ENCODE measurements around the gene XRN2. TPM values are rescaled to one million over a fixed set of nuclear protein-coding genes. Genes with fewer than 3 reads are reported as not detected.

XRN2 gene
- total RNA-seq, 4 donors from 2014 or later, result 25.2 to 61.2 (median 47.1) TPM

DNA sequence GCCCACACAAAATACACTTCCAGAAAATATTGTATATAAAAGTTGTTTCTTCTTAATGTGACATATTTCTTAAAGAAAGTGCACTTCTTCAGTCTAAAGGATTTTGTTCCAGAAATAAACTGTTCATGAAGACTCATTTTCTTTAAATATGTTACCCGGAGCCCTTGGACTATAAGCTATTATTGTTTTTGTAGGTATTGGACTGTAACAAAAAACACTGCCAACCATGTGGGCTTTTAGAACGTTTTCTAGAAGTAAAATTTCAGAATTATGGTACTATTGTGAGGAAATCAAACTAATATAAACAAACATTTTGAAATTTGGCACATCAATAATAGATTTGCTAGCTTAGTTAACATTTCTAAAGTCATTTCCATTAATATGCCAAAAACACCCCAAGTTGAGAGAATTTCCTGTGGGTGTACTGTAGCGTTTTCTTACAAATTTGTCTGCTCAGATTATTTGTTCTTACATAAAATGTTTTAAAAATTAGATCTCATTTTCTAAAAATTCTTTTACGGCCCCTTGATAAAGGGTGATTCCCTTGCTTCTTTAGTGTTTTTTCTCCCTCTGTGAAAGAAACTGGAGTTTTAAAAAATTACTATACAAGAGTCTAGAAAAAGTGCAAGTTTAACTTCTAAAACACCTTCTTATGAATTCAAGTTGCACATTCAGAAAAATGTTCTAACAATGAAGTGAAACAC is 90.8 kb downstream of the XRN2 start:
- intact Hi-C loops (cut with DNase I), result no loop called here
- 45 to 51% methylated on average over 4 of the region's 4 CpGs for WGBS, 2 donors

DNA sequence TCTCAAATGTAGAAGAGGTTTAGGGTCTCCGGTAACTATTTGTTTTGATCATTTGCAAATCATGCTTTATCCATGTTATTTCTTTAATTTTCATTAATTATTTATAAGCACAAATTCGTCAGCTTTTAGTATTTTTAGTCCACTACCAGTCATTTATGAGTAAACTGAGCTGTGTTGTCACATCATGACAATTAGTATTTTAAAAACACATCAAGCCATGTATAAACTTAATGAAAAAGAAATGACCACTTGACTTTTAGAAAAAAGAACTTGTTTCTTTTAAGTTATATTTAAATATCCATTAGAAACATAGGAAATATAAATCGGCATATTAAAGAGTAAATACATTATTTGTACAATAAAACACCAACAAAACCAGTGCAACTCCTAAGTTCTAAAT is 91.4 kb downstream of the XRN2 start:
- peaks cover 23 to 89% (median 33%) of the 10 kb centered on the region in 4 donors for H3K27me3 ChIP-seq
- H3K4me1 ChIP-seq, result peaks cover 0 to 30% (median 13%) of the 10 kb centered on the region in 3 donors

More for the DNA sequence above, 90.8 kb downstream of the XRN2 start:
- Histone ChIP-seq H3K27ac (no peak overlapping the region), H3K9me3 (no peaks in the 10 kb centered on the region), H3K4me1 (peaks cover 0 to 30% (median 13%) of the 10 kb centered on the region in 3 donors), H3K27me3 (peaks cover 23 to 83% (median 32%) of the 10 kb centered on the region in 4 donors), H3K4me3 (no peak overlapping the region), H3K36me3 (peaks cover 0 to 23% (median 0%) of the 10 kb centered on the region in 3 donors)
- TF ChIP-seq, protein P1, sequence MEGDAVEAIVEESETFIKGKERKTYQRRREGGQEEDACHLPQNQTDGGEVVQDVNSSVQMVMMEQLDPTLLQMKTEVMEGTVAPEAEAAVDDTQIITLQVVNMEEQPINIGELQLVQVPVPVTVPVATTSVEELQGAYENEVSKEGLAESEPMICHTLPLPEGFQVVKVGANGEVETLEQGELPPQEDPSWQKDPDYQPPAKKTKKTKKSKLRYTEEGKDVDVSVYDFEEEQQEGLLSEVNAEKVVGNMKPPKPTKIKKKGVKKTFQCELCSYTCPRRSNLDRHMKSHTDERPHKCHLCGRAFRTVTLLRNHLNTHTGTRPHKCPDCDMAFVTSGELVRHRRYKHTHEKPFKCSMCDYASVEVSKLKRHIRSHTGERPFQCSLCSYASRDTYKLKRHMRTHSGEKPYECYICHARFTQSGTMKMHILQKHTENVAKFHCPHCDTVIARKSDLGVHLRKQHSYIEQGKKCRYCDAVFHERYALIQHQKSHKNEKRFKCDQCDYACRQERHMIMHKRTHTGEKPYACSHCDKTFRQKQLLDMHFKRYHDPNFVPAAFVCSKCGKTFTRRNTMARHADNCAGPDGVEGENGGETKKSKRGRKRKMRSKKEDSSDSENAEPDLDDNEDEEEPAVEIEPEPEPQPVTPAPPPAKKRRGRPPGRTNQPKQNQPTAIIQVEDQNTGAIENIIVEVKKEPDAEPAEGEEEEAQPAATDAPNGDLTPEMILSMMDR (IDR thresholded peaks at IDR 0.05), result no peak
- no peak for TF ChIP-seq POLR2A (IDR thresholded peaks at IDR 0.05)
- DNase-seq, result no peak

GRCh38 chr20:21395051-21395665 is 92.0 kb downstream of the XRN2 start:
- no peak for DNase-seq
- intact Hi-C loops (cut with DNase I), result no loop called here
- Histone ChIP-seq H3K27me3 (peaks cover 23 to 95% (median 38%) of the 10 kb centered on the region in 4 donors), H3K27ac (no peak overlapping the region), H3K9me3 (no peaks in the 10 kb centered on the region), H3K4me3 (no peak overlapping the region), H3K4me1 (peaks cover 0 to 30% (median 13%) of the 10 kb centered on the region in 3 donors), H3K36me3 (peaks cover 0 to 14% (median 0%) of the 10 kb centered on the region in 3 donors)
- 20 to 30% methylated on average over 6 of the region's 6 CpGs for WGBS, 2 donors
- TF ChIP-seq POLR2A (IDR thresholded peaks at IDR 0.05), result no peak
- TF ChIP-seq, protein P1 (IDR thresholded peaks at IDR 0.05), result no peak

More for the DNA sequence above, 91.4 kb downstream of the XRN2 start:
- 26 to 35% methylated on average over 3 of the region's 3 CpGs for WGBS, 2 donors
- Histone ChIP-seq H3K36me3 (peaks cover 0 to 17% (median 0%) of the 10 kb centered on the region in 3 donors), H3K4me3 (no peak overlapping the region), H3K9me3 (no peaks in the 10 kb centered on the region), H3K27ac (no peak overlapping the region)
- TF ChIP-seq POLR2A (IDR thresholded peaks at IDR 0.05), result no peak
- TF ChIP-seq, protein P1 (IDR thresholded peaks at IDR 0.05), result no peak
- intact Hi-C loops (cut with DNase I), result no loop called here
- no peak for DNase-seq

DNA sequence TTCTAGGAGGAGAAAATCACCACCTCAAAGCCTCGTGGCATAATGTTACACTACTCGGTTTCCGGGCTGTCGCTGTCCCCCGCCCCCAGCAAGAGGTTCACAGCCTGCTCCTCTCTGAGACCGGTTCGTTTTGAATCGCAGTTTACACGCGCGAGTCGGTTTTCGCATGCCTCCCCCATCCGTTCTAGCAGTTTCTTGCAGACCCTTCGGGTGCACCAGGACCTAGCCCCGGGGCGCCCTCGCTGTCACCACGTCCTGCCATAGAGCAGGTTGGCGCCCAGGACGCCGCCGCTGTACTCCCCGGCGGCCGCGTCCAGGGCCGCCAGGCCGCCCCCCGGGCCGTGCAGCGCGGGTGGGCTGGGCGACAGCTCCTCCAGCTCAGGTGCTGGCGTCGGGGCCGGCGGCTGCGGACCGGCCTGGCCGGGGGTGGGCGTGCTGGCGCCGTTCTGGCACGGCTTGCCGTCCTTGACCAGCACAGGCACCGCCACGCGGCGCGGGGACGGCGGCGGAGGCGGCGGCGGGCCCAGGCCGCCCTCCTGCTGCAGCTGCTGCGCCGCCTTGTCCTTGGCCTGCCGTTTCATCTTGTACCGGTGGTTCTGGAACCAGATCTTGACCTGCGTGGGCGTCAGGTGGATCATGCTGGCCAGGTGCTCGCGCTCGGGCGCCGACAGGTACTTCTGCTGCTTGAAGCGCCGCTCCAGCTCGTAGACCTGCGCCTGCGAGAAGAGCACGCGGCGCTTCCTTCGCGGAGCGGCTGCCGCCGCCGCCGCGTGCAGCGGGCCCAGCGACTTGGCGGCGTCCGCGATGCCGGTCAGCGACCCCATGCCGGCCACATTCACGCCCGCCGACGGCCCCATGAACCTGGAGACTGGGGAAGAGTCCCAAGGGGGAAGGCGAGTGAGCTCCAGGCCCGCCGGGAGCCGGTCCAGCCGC is 92.8 kb downstream of the XRN2 start:
- 37 to 39% methylated on average over 13 of the region's 103 CpGs for WGBS, 2 donors
- H3K4me3 ChIP-seq, result peak overlapping the region in 3 of 4 donors; percentile 11 to 49 (median 36)

More for the DNA sequence above, 92.8 kb downstream of the XRN2 start:
- Histone ChIP-seq H3K27me3 (peaks cover 23 to 100% (median 41%) of the 10 kb centered on the region in 4 donors), H3K36me3 (peaks cover 0 to 7% (median 0%) of the 10 kb centered on the region in 3 donors), H3K4me1 (peaks cover 0 to 30% (median 13%) of the 10 kb centered on the region in 3 donors), H3K27ac (no peak overlapping the region), H3K9me3 (no peaks in the 10 kb centered on the region)
- DNase-seq, result no peak
- intact Hi-C loops (cut with DNase I), result no loop called here
- TF ChIP-seq, protein P1 (IDR thresholded peaks at IDR 0.05), result no peak
- no peak for TF ChIP-seq POLR2A (IDR thresholded peaks at IDR 0.05)

All from esophagus squamous epithelium (tissue), 5 donors.